ENCODE measurements around the gene IL6ST. TPM values are rescaled to one million over a fixed set of nuclear protein-coding genes. Genes with fewer than 3 reads are reported as not detected.

IL6ST gene
- total RNA-seq, 1 experiment from 2014 or later: 39.8 TPM

DNA sequence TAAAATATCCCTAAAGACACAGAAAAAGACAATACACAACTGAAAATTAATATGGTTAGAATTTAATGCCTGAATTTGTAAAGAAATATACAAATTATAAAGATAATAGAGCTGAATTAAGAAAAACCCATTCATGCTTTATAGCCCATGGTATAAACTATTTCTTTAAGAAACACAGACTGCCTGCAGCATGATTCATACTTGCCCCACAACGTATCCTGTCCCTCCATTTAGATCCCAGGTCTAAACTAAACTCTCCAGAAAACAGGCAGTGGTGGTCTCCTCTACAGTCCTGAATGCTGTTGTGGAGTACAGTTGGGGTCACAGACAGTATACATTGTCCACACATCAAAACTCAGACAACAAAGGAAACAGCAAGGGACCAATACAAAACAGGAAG is 24.8 kb downstream of the IL6ST start:
- H3K9me3 ChIP-seq (ENCODE audit: low read depth, low read length, poor library complexity, severe bottlenecking): no peaks in the 10 kb centered on the region
- ChIA-PET CTCF (no interaction called here), POLR2A (ENCODE audit: low non-redundant PET) (no interaction called here)
- no peak overlapping the region for H3K27ac ChIP-seq (ENCODE audit: low read depth, low read length, poor library complexity, severe bottlenecking)
- H3K4me3 ChIP-seq (ENCODE audit: low read depth, low read length, poor library complexity, severe bottlenecking): no peak overlapping the region
- H3K27me3 ChIP-seq (replicated peaks; ENCODE audit: insufficient read depth, low read depth, low read length, poor library complexity): no peaks in the 10 kb centered on the region
- no peaks in the 10 kb centered on the region for H3K4me1 ChIP-seq (ENCODE audit: insufficient read depth, low read length, poor library complexity, severe bottlenecking)
- DNase-seq (ENCODE audit: low spot score): no peak
- BruUV-seq (replicated peaks): no TSS peak
- no peaks in the 10 kb centered on the region for H3K36me3 ChIP-seq (ENCODE audit: insufficient read depth, low read length, poor library complexity, severe bottlenecking)
- intact Hi-C loops (cut with micrococcal nuclease; ENCODE audit: unreplicated experiment): no loop called here
- no peak for TF ChIP-seq EZH2 (IDR thresholded peaks at IDR 0.05; ENCODE audit: borderline replicate concordance, low read depth, low read length, poor library complexity, severe bottlenecking)
- TF ChIP-seq, protein P1, sequence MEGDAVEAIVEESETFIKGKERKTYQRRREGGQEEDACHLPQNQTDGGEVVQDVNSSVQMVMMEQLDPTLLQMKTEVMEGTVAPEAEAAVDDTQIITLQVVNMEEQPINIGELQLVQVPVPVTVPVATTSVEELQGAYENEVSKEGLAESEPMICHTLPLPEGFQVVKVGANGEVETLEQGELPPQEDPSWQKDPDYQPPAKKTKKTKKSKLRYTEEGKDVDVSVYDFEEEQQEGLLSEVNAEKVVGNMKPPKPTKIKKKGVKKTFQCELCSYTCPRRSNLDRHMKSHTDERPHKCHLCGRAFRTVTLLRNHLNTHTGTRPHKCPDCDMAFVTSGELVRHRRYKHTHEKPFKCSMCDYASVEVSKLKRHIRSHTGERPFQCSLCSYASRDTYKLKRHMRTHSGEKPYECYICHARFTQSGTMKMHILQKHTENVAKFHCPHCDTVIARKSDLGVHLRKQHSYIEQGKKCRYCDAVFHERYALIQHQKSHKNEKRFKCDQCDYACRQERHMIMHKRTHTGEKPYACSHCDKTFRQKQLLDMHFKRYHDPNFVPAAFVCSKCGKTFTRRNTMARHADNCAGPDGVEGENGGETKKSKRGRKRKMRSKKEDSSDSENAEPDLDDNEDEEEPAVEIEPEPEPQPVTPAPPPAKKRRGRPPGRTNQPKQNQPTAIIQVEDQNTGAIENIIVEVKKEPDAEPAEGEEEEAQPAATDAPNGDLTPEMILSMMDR (conservative IDR thresholded peaks at IDR 0.05; ENCODE audit: low read depth, low read length): no peak

DNA sequence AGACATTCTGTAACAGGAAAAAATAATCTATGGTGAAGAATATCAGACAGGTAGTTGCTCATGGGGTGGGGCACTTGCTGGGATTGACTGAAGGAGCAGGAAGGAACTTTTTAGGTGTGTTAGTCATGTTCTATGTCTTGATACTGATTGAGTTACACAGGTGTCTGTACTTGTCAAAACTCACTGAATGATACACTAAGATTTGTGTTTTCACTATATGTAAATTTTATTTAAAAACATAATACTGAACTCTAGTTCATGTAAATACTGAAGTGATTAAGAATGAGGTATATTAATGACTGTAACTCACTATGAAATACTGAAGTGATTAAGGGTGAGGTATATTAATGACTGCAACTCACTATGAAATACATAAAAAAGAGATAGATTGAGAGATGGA is 28.5 kb downstream of the IL6ST start:
- H3K4me1 ChIP-seq (ENCODE audit: insufficient read depth, low read length, poor library complexity, severe bottlenecking): no peaks in the 10 kb centered on the region
- no TSS peak for BruUV-seq (replicated peaks)
- no peak for TF ChIP-seq EZH2 (IDR thresholded peaks at IDR 0.05; ENCODE audit: borderline replicate concordance, low read depth, low read length, poor library complexity, severe bottlenecking)
- TF ChIP-seq, protein P1 (conservative IDR thresholded peaks at IDR 0.05; ENCODE audit: low read depth, low read length): no peak
- H3K4me3 ChIP-seq (ENCODE audit: low read depth, low read length, poor library complexity, severe bottlenecking): no peak overlapping the region
- no peak for DNase-seq (ENCODE audit: low spot score)
- H3K27me3 ChIP-seq (replicated peaks; ENCODE audit: insufficient read depth, low read depth, low read length, poor library complexity): no peaks in the 10 kb centered on the region
- intact Hi-C loops (cut with micrococcal nuclease; ENCODE audit: unreplicated experiment): no loop called here
- ChIA-PET POLR2A (ENCODE audit: low non-redundant PET) (no interaction called here), CTCF (no interaction called here)
- no peak overlapping the region for H3K27ac ChIP-seq (ENCODE audit: low read depth, low read length, poor library complexity, severe bottlenecking)
- H3K36me3 ChIP-seq (ENCODE audit: insufficient read depth, low read length, poor library complexity, severe bottlenecking): no peaks in the 10 kb centered on the region
- H3K9me3 ChIP-seq (ENCODE audit: low read depth, low read length, poor library complexity, severe bottlenecking): no peaks in the 10 kb centered on the region

DNA sequence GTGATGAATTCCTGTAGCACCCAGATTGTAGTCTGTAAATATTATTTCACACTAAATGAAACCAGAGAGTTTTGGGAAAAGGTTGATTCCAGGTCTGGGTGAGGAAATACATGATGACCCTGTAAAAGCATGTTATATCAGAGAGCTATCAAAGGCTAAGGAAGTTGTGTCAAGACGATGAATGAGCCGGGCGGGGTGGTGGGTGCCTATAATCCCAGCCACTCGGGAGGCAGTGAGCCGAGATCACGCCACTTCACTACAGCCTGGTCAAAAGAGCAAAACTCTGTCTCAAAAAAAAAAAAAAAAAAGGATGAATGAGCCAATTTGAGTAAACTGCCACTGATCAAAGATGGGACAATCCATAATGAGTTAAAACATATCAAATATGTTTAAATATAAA is 29.2 kb downstream of the IL6ST start:
- no TSS peak for BruUV-seq (replicated peaks)
- H3K4me3 ChIP-seq (ENCODE audit: low read depth, low read length, poor library complexity, severe bottlenecking): no peak overlapping the region
- no peak for DNase-seq (ENCODE audit: low spot score)
- ChIA-PET POLR2A (ENCODE audit: low non-redundant PET) (no interaction called here), CTCF (no interaction called here)
- TF ChIP-seq, protein P1 (conservative IDR thresholded peaks at IDR 0.05; ENCODE audit: low read depth, low read length): no peak
- no peak for TF ChIP-seq EZH2 (IDR thresholded peaks at IDR 0.05; ENCODE audit: borderline replicate concordance, low read depth, low read length, poor library complexity, severe bottlenecking)
- no peaks in the 10 kb centered on the region for H3K27me3 ChIP-seq (replicated peaks; ENCODE audit: insufficient read depth, low read depth, low read length, poor library complexity)
- H3K4me1 ChIP-seq (ENCODE audit: insufficient read depth, low read length, poor library complexity, severe bottlenecking): no peaks in the 10 kb centered on the region
- intact Hi-C loops (cut with micrococcal nuclease; ENCODE audit: unreplicated experiment): no loop called here
- no peaks in the 10 kb centered on the region for H3K36me3 ChIP-seq (ENCODE audit: insufficient read depth, low read length, poor library complexity, severe bottlenecking)
- no peaks in the 10 kb centered on the region for H3K9me3 ChIP-seq (ENCODE audit: low read depth, low read length, poor library complexity, severe bottlenecking)
- no peak overlapping the region for H3K27ac ChIP-seq (ENCODE audit: low read depth, low read length, poor library complexity, severe bottlenecking)

All from A673 (cell line).